Measurements from ENCODE around the gene SLC9A4. TPM values are rescaled to one million over a fixed set of nuclear protein-coding genes. Genes with fewer than 3 reads are reported as not detected.

The SLC9A4 gene
- polyA plus RNA-seq, 1 donor from 2014 or later = 0.15 TPM

DNA sequence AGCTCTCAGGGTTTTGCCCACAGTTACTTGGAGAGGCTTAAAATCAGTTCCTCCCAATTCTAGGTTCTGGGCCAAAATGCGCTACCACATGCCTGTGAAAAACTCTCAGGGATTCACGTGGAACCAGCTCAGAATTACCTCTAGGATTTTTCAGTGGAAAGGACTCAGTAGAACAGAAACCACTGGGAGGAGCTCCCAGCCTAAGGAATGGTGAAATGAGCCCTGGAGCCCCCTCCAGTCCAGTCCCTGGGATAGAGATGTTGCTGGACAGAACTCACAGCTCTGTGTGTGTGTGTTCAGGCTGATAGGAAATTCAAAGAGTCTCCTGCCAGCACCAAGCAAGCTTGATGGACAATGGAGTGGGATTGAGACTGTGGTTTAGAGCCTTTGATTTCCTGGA is 21.1 kb upstream of the SLC9A4 start:
- no peak overlapping the region for H3K9ac ChIP-seq (ENCODE audit: low read length)
- no peak overlapping the region for H3K27ac ChIP-seq (ENCODE audit: low read length)
- H3F3A ChIP-seq (ENCODE audit: insufficient read depth, low read length, poor library complexity, severe bottlenecking) = no peaks in the 10 kb centered on the region
- TF ChIP-seq SMC3 (conservative IDR thresholded peaks at IDR 0.05; ENCODE audit: poor library complexity) (no peak), EZH2 (IDR thresholded peaks at IDR 0.05; ENCODE audit: borderline replicate concordance, insufficient read depth, low read length, poor library complexity, severe bottlenecking) (no peak), MXI1 (conservative IDR thresholded peaks at IDR 0.05; ENCODE audit: poor library complexity, severe bottlenecking) (no peak), RAD21 (conservative IDR thresholded peaks at IDR 0.05) (no peak), POLR2AphosphoS5 (IDR thresholded peaks at IDR 0.05) (no peak), EP300 (conservative IDR thresholded peaks at IDR 0.05; ENCODE audit: poor library complexity, severe bottlenecking) (no peak), TAF1 (IDR thresholded peaks at IDR 0.05; ENCODE audit: low read depth) (no peak)
- TF ChIP-seq, protein P1, sequence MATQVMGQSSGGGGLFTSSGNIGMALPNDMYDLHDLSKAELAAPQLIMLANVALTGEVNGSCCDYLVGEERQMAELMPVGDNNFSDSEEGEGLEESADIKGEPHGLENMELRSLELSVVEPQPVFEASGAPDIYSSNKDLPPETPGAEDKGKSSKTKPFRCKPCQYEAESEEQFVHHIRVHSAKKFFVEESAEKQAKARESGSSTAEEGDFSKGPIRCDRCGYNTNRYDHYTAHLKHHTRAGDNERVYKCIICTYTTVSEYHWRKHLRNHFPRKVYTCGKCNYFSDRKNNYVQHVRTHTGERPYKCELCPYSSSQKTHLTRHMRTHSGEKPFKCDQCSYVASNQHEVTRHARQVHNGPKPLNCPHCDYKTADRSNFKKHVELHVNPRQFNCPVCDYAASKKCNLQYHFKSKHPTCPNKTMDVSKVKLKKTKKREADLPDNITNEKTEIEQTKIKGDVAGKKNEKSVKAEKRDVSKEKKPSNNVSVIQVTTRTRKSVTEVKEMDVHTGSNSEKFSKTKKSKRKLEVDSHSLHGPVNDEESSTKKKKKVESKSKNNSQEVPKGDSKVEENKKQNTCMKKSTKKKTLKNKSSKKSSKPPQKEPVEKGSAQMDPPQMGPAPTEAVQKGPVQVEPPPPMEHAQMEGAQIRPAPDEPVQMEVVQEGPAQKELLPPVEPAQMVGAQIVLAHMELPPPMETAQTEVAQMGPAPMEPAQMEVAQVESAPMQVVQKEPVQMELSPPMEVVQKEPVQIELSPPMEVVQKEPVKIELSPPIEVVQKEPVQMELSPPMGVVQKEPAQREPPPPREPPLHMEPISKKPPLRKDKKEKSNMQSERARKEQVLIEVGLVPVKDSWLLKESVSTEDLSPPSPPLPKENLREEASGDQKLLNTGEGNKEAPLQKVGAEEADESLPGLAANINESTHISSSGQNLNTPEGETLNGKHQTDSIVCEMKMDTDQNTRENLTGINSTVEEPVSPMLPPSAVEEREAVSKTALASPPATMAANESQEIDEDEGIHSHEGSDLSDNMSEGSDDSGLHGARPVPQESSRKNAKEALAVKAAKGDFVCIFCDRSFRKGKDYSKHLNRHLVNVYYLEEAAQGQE (IDR thresholded peaks at IDR 0.05; ENCODE audit: borderline replicate concordance) = no peak
- TF ChIP-seq, protein P2, sequence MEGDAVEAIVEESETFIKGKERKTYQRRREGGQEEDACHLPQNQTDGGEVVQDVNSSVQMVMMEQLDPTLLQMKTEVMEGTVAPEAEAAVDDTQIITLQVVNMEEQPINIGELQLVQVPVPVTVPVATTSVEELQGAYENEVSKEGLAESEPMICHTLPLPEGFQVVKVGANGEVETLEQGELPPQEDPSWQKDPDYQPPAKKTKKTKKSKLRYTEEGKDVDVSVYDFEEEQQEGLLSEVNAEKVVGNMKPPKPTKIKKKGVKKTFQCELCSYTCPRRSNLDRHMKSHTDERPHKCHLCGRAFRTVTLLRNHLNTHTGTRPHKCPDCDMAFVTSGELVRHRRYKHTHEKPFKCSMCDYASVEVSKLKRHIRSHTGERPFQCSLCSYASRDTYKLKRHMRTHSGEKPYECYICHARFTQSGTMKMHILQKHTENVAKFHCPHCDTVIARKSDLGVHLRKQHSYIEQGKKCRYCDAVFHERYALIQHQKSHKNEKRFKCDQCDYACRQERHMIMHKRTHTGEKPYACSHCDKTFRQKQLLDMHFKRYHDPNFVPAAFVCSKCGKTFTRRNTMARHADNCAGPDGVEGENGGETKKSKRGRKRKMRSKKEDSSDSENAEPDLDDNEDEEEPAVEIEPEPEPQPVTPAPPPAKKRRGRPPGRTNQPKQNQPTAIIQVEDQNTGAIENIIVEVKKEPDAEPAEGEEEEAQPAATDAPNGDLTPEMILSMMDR (IDR thresholded peaks at IDR 0.05; ENCODE audit: poor library complexity, severe bottlenecking) = no peak
- no peaks in the 10 kb centered on the region for H3K79me2 ChIP-seq (replicated peaks; ENCODE audit: insufficient read depth, low read length)
- no peaks in the 10 kb centered on the region for H4K20me1 ChIP-seq (ENCODE audit: insufficient read depth)
- H3K9me2 ChIP-seq (ENCODE audit: insufficient read depth, low read length) = no peaks in the 10 kb centered on the region
- H3K4me2 ChIP-seq (ENCODE audit: low read length) = no peak overlapping the region
- no peaks in the 10 kb centered on the region for H3K27me3 ChIP-seq (ENCODE audit: insufficient read depth, low read depth, low read length)
- H3K4me3 ChIP-seq (ENCODE audit: low read length) = no peak overlapping the region
- H2AFZ ChIP-seq (ENCODE audit: low read depth, low read length) = no peak overlapping the region
- no peaks in the 10 kb centered on the region for H3K36me3 ChIP-seq (ENCODE audit: insufficient read depth, low read length)
- H3K9me3 ChIP-seq (ENCODE audit: low read length) = no peaks in the 10 kb centered on the region

DNA sequence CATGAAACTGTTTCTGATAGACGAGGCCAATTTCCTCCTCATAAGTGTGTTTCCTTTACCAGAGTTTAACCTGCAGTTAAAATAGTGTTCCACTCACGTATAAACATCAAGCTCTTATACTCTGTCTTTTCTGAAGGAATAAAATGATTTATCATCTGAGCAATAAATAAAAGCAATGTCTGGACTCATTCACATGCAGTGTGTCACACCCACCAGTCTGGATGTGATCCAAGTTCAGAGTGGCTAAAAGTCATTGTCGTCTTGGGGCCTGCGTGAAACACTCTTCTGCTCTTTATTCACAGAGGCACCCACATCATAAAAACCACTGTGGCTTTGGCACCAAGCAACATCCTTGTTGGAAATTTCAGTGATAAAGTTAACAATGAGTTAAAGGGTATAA is 19.5 kb upstream of the SLC9A4 start:
- H3K9me3 ChIP-seq (ENCODE audit: low read length) = no peaks in the 10 kb centered on the region
- no peaks in the 10 kb centered on the region for H3K9me2 ChIP-seq (ENCODE audit: insufficient read depth, low read length)
- TF ChIP-seq MXI1 (conservative IDR thresholded peaks at IDR 0.05; ENCODE audit: poor library complexity, severe bottlenecking) (no peak), EZH2 (IDR thresholded peaks at IDR 0.05; ENCODE audit: borderline replicate concordance, insufficient read depth, low read length, poor library complexity, severe bottlenecking) (no peak), RAD21 (conservative IDR thresholded peaks at IDR 0.05) (no peak), SMC3 (conservative IDR thresholded peaks at IDR 0.05; ENCODE audit: poor library complexity) (no peak), POLR2AphosphoS5 (IDR thresholded peaks at IDR 0.05) (no peak), EP300 (conservative IDR thresholded peaks at IDR 0.05; ENCODE audit: poor library complexity, severe bottlenecking) (no peak), TAF1 (IDR thresholded peaks at IDR 0.05; ENCODE audit: low read depth) (no peak)
- TF ChIP-seq, protein P2 (IDR thresholded peaks at IDR 0.05; ENCODE audit: poor library complexity, severe bottlenecking) = no peak
- TF ChIP-seq, protein P1 (IDR thresholded peaks at IDR 0.05; ENCODE audit: borderline replicate concordance) = no peak
- no peaks in the 10 kb centered on the region for H3K27me3 ChIP-seq (ENCODE audit: insufficient read depth, low read depth, low read length)
- no peak overlapping the region for H3K27ac ChIP-seq (ENCODE audit: low read length)
- no peak overlapping the region for H2AFZ ChIP-seq (ENCODE audit: low read depth, low read length)
- H3F3A ChIP-seq (ENCODE audit: insufficient read depth, low read length, poor library complexity, severe bottlenecking) = no peaks in the 10 kb centered on the region
- no peak overlapping the region for H3K9ac ChIP-seq (ENCODE audit: low read length)
- H3K36me3 ChIP-seq (ENCODE audit: insufficient read depth, low read length) = no peaks in the 10 kb centered on the region
- H3K79me2 ChIP-seq (replicated peaks; ENCODE audit: insufficient read depth, low read length) = no peaks in the 10 kb centered on the region
- no peaks in the 10 kb centered on the region for H4K20me1 ChIP-seq (ENCODE audit: insufficient read depth)
- no peak overlapping the region for H3K4me2 ChIP-seq (ENCODE audit: low read length)
- H3K4me3 ChIP-seq (ENCODE audit: low read length) = no peak overlapping the region
